ENCODE results near the gene JMJD6.

DNA sequence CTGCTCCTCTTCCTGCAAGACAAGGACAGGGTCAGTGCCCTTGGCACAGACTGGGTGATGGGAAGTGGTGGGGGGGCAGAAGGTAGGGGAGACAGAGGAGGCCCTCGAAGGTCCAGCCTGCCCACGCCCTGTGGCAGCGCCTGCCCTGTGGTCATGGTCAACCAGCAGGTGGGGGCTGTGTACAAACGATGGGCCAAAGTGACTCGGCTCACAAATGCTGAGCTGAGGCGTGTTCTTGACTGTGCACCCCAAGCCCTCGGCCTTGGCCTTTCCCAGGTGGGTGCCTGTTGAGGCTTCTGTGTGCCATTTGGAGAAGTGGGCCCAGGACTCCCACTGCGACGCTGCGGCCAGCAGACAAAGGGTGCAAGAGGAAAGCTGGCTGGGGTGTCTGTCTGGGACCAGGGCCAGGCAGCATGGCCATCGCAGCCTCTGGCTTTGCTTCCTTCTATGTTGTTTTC lies 38.2 kb downstream of the JMJD6 start:
- TF ChIP-seq EZH2 (IDR thresholded peaks at IDR 0.05; ENCODE audit: borderline replicate concordance, low read length): no peak
- TF ChIP-seq, protein P1, sequence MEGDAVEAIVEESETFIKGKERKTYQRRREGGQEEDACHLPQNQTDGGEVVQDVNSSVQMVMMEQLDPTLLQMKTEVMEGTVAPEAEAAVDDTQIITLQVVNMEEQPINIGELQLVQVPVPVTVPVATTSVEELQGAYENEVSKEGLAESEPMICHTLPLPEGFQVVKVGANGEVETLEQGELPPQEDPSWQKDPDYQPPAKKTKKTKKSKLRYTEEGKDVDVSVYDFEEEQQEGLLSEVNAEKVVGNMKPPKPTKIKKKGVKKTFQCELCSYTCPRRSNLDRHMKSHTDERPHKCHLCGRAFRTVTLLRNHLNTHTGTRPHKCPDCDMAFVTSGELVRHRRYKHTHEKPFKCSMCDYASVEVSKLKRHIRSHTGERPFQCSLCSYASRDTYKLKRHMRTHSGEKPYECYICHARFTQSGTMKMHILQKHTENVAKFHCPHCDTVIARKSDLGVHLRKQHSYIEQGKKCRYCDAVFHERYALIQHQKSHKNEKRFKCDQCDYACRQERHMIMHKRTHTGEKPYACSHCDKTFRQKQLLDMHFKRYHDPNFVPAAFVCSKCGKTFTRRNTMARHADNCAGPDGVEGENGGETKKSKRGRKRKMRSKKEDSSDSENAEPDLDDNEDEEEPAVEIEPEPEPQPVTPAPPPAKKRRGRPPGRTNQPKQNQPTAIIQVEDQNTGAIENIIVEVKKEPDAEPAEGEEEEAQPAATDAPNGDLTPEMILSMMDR (conservative IDR thresholded peaks at IDR 0.05 in 1 of 2, IDR thresholded peaks at IDR 0.05 in 1 of 2; ENCODE audit: extremely low read depth in 1 of 2, insufficient read depth in 1 of 2, low read depth in 1 of 2, low read length in 2 of 2): no peak
